ENCODE measurements around the gene PCNX2.

The PCNX2 gene

GRCh38 chr1:232999956-233000625 lies 295.4 kb downstream of the PCNX2 start:
- DNase-seq: no peak

DNA sequence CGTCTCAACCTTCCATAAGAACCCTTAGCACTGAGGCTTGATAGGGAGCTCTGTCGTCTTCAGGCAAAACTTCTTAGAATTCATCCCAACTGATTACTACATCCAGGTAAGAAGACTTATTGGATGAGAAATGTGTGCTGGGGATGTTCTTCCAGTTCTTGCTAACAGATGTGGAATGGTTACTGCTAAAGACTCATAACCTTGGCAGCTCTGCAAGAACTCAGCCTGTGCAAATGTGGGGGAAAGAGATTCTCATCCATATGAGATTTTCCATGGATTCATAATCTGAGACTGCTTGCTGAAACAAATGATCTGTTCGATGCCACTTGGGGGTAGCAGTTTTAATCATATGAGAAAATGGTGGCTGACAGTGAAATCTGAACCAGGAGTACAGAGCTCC lies 296.9 kb downstream of the PCNX2 start:
- no peak for DNase-seq

- no peak for DNase-seq
Observed at GRCh38 chr1:232998138-232998537, 297.4 kb downstream of the PCNX2 start.

DNA sequence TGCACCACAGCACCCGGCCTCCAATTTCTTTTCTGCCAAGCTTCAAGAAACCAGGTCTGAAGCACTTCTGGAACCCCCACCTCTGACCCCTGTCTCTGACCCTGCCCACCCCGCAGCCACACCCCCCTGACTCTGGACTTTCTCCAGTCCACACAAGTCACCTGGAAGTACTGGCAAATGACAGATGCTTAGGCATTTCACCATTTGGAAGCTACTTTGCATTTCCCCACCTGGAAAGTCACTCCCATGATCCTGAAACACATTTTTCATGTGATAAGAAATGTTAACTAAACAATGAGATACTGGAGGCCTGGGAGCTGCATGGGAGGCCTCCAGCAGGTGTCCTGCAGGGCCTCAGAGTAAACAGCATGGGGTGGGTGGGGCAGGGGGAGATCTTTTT lies 299.4 kb downstream of the PCNX2 start:
- DNase-seq: no peak

GRCh38 chr1:232995189-232995588 lies 300.3 kb downstream of the PCNX2 start:
- no peak for DNase-seq

DNA sequence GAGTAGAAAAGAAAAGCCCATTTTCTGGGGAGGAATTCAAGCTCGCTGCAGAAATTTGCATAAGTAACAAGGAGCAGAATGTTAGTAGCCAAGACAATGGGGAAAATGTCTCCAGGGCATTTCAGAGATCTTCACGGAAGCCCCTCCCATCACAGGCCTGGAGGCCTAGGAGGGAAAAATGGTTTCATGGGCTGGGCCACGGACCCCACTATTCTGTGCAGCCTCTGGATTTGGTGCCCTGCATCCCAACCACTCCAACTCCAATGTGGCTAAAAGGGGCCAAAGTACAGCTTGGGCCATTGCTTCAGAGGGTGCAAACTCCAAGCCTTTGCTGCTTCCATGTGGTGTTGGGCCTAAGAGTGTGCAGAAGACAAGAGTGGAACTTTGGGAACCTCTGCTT lies 302.0 kb downstream of the PCNX2 start:
- no peak for DNase-seq

GRCh38 chr1:232992227-232992626 lies 303.3 kb downstream of the PCNX2 start:
- no peak for DNase-seq

DNA sequence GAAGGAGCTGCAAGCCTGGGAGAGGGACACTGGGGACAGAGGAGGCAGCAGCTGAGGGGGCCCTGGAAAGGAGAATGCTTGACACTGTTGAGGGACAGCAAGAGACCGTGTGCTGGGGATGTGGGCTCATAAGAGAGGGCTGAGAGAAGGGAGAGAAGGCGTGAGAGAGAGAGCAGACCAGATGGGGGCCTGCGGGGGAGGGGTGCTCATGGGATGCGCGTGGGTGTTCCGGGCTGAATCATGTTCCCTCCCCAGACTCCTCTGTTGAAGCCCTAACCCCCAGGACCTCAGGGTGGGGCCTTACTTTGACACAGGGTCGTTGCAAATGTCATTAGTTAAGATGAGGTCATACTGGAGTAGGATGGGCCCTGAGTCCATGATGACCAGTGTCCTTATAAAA lies 304.3 kb downstream of the PCNX2 start:
- no peak for DNase-seq

GRCh38 chr1:232990176-232991128 lies 305.1 kb downstream of the PCNX2 start:
- DNase-seq: no peak

GRCh38 chr1:232988572-232989040 lies 306.9 kb downstream of the PCNX2 start:
- no peak for DNase-seq

GRCh38 chr1:232987774-232988140 lies 307.8 kb downstream of the PCNX2 start:
- DNase-seq: no peak

- DNase-seq: no peak
Observed at GRCh38 chr1:232987046-232987773, 308.3 kb downstream of the PCNX2 start.

GRCh38 chr1:232986527-232986922 lies 309.0 kb downstream of the PCNX2 start:
- DNase-seq: no peak

DNA sequence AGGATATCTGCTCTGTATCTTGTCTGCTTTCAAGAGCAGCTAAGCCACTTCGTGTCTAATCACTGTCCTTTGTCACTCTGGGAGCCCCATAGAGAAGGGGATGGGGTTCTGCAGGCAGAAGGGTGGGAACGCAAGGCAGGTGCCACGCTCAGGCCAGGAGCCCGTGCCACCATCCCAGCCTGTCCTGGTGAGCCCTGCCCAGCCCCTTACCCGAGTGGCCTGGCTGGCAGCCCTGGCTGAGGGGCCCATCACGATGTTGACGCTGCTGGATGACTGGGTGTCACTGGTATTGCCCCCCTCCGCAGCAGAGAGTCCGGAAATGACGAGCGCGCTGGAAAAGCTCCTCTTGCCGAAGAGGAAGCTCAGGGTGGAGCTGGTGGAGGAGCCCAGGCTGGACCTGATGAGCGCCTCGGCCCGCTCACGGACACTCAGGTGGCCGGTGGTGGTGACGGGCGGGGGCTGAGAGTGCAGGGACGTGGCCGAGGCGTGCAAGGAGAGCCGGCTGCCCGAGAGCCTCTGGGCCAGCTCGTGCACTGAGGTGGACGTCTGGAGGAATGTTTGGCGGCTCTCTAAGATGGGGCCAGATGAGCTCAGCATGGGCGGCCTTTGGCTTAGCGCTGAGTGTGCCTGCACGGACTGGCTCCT lies 309.5 kb downstream of the PCNX2 start:
- DNase-seq: no peak

DNA sequence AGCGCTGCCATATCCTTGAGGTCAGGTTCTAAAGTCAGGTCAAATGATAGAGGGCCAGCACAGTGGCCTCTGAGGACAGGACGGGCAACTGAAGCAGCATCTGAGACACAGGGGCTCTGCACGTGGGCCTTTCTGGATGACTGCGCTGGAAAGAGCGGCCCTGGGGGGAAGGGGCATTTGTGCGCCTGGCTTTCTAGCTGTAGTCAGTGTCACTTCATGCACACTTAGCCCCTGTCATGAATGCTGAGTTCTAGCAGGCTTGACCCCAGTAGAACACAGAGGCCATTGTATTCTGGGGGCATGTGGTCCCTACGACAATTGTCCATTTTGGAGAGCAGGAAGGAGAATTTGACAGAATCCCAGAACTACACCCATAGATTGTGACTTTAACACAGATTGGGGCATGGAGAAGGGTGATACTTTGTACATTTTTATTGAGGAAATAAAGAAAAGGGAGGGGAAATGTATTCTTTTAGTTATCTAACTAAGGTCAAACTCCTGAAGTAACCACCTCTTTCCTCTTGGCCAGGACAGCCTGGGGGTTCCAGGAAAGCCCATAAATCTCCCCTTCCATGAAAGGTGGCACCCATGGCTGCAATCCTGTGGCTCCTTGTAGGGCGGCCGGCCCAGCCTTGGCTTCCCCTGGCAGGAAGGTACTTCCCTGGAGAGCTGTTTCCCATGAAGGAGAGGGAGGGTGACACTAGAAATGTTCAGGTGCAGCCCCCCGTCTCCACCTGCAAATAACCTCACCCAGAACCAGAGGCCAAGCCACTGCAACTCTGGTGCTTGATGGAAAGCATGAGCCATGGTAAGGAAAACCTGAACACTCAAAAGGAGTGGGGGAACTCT lies 310.7 kb downstream of the PCNX2 start:
- no peak for DNase-seq

- DNase-seq: no peak
Observed at GRCh38 chr1:232983817-232984567, 311.5 kb downstream of the PCNX2 start.

DNA sequence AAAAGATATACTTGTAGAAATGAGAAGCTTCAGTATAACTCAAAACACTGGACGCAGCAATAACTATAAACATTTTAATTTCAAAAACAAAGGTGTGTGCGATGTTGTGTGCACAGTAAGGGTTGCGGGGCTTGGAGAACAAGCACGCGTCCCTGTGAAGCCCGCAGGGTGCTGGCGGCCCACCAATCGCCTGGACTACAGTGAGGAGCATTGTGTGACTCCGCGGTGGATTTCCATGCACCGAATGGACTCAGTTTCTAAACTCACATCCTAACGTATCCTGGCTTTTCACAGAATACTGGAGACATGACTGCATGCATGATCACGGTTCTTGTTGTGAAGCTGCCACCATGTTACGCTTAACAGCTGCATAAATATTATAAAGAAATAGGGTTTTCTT lies 312.1 kb downstream of the PCNX2 start:
- no peak for DNase-seq

DNA sequence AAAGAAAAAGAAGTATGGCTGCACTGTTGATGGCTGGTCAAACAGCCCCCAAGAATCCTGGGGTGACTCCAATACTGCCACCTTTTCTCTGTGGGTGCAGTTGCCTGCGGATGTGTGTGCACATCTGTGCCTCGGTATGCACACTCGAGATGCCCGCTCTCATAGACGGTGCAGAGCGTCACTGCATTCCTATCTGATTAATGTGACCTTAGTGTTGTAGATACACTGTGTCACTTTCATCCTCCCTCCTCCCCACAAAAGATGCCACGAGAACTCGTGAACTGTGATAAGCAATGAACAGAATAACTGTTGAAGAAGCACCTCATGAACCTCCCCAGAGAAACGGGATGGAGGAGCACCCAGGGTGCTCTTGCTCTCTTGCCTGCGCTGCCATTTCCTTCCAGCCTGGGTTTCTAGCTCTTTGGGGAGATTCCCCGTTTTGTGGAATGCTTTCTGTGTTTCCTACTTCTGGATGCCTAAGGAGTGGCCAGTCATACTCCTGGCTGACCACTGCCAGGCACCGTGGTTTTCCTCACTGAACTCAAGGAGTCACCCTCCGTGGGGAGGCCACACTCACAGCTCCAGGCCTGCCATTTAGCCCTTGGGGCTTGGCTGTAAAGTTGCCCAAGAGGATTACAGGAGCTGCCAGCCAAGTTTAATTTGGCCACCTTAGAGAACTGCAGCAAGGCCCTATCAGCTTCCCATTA lies 313.1 kb downstream of the PCNX2 start:
- no peak for DNase-seq

GRCh38 chr1:232980986-232981560 lies 314.5 kb downstream of the PCNX2 start:
- DNase-seq: no peak

DNA sequence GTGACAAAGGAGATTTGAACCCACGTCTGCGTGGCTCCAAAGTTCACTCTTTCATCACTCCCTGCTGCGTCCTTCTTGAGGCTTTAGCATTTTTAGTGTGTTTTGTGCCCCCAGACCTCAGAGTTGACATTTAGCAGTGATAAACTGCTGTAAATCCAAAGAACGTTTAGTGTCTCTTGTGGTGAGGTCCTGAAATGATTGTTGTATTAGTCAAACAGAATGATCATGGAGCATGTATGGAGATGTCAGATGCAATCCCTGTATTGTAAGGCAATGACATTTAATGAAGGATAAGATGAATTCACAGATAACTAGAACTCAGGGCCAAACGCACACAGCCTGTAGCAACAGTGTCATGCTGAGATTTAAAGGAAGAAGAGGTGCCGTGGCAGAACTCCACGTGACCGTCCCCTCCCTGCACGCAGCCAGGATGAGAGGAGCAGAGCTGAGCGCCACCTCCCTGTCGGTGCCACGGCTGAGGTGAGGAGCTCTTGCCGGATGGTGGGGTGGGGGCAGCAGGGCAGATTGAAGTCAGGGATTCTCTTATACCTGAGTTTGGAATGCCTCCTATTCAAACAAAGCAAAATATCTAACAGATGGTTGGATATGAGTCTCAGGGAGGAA lies 315.1 kb downstream of the PCNX2 start:
- DNase-seq: no peak

Measured in bone marrow (tissue), 2 donors.